K562 (cell line): ENCODE measurements around the gene DMWD. TPM values are rescaled to one million over a fixed set of nuclear protein-coding genes. Genes with fewer than 3 reads are reported as not detected.
A peak's percentile ranks its signal among the peaks of the same experiment; 100 is the strongest.

Experiments
- ATAC-seq: fragments of 200-7000 bp; cut with Tn5 transposase; 3 replicates; pipeline ENCODE4 v1.9.1; 2020; ENCODE audit warnings: moderate library complexity
- BruUV-seq: library from RNA; stranded (reverse); fragments of 400-500 nt; replicated peaks from 2 replicates; lab custom pipeline; 2021; lab: Mats Ljungman, UMichigan
- CTCF ChIA-PET: fragments of 300-600 bp; formaldehyde crosslinking; extraction: SDS; loops from one replicate; lab custom pipeline; 2021; ENCODE audit warnings: low intra/inter-chr PET ratio; lab: Yijun Ruan, JAX
- POLR2A ChIA-PET: fragments of 300-600, 350-650 bp; sonication (Branson Sonifier 250); formaldehyde crosslinking; extraction: SDS; loops from one replicate; lab custom pipeline; 2021; ENCODE audit warnings: antibody characterized with exemption, inconsistent platforms; lab: Yijun Ruan, JAX
- DNase-seq, 4 experiments: peaks; one replicate each; pipeline versions ENCODE4 v3.0.0 to v3.0.0-alpha.2; 2011 to 2018; ENCODE audit warnings: low spot score in 3 of 4, mixed read lengths in 3 of 4; ENCODE audit errors: extremely low read depth in 1 of 4
- FAIRE-seq: peaks from 2 replicates; lab custom pipeline; 2011; peaks lifted over from hg19 to GRCh38; lab: Jason Lieb, UNC
- H2AFZ ChIP-seq: 2 replicates; pipeline ENCODE4 v1.6.0; 2011; ENCODE audit warnings: low read depth, low read length, control low read depth, inconsistent platforms
- H3K27ac ChIP-seq: fragments of 200-600 bp; 3 replicates; pipeline ENCODE4 v1.8.0; 2011; ENCODE audit warnings: low read depth, mild to moderate bottlenecking, control low read depth, inconsistent platforms, low read length, moderate library complexity, mixed read lengths; ENCODE audit errors: extremely low read depth
- H3K27me3 ChIP-seq, 2 experiments: fragments of 300-600 bp in 1 of 2; 2 replicates in 1 of 2; 3 replicates in 1 of 2; pipeline versions ENCODE4 v1.6.0 to v1.8.0; 2011; ENCODE audit warnings: inconsistent platforms in 2 of 2, low read length in 2 of 2, mild to moderate bottlenecking in 1 of 2, mixed read lengths in 1 of 2, moderate library complexity in 1 of 2; ENCODE audit not compliant: control insufficient read depth in 2 of 2, insufficient read depth in 2 of 2
- H3K36me3 ChIP-seq: fragments of 300-600 bp; 3 replicates; pipeline ENCODE4 v1.8.0; 2011; ENCODE audit warnings: mild to moderate bottlenecking, low read length, inconsistent platforms; ENCODE audit not compliant: control insufficient read depth, insufficient read depth
- H3K4me1 ChIP-seq, 2 experiments: fragments of 200-600 bp in 1 of 2; replicated peaks in 1 of 2; 2 replicates in 1 of 2; 3 replicates in 1 of 2; pipeline versions ENCODE4 v1.5.1 to v1.8.0; 2011; ENCODE audit warnings: inconsistent platforms in 2 of 2, low read length in 2 of 2, mild to moderate bottlenecking in 1 of 2, mixed read lengths in 1 of 2, moderate library complexity in 1 of 2; ENCODE audit not compliant: control insufficient read depth in 2 of 2, insufficient read depth in 2 of 2
- H3K4me2 ChIP-seq: 2 replicates; pipeline ENCODE4 v1.6.1; 2011; ENCODE audit warnings: low read length, control low read depth, inconsistent platforms, mixed read lengths; ENCODE audit not compliant: insufficient read depth
- H3K4me3 ChIP-seq: fragments of 200-600 bp; sonication (generic), shearing (Covaris generic); 2 replicates; pipeline ENCODE4 v1.5.1; 2016; ENCODE audit warnings: control low read depth, inconsistent platforms
- H3K79me2 ChIP-seq: fragments of 200-600 bp; 3 replicates; pipeline ENCODE4 v1.8.0; 2011; ENCODE audit warnings: low read length, inconsistent platforms; ENCODE audit not compliant: control insufficient read depth, insufficient read depth
- H3K9ac ChIP-seq, 2 experiments: 2 replicates each; pipeline versions ENCODE4 v1.6.0 to v1.6.1; 2011; ENCODE audit warnings: low read depth in 2 of 2, low read length in 2 of 2, control low read depth in 1 of 2, inconsistent platforms in 1 of 2, mild to moderate bottlenecking in 1 of 2, mixed read lengths in 1 of 2; ENCODE audit not compliant: insufficient read depth in 1 of 2
- H3K9me1 ChIP-seq: one replicate; pipeline ENCODE4 v1.6.0; 2011; ENCODE audit warnings: inconsistent platforms, mild to moderate bottlenecking, low read length, moderate library complexity; ENCODE audit not compliant: control insufficient read depth, insufficient read depth
- H3K9me3 ChIP-seq: replicated peaks from 2 replicates; pipeline ENCODE4 v1.5.1; 2011; ENCODE audit warnings: low read depth, low read length, inconsistent platforms; ENCODE audit not compliant: control insufficient read depth, insufficient read depth
- H4K20me1 ChIP-seq: replicated peaks from 2 replicates; pipeline ENCODE4 v1.6.1; 2011; ENCODE audit warnings: low read length, inconsistent platforms, mixed read lengths; ENCODE audit not compliant: control insufficient read depth, insufficient read depth
- AFF1 ChIP-seq, 2 experiments: fragments of 450-650 bp; IDR thresholded peaks; 2 replicates each; pipeline ENCODE4 v1.6.1; 2018; ENCODE audit warnings: mild to moderate bottlenecking in 2 of 2, low read depth in 1 of 2; ENCODE audit not compliant: partially characterized antibody in 2 of 2
- CREB1 ChIP-seq, 2 experiments: sonication (generic) in 1 of 2; formaldehyde crosslinking in 1 of 2; IDR thresholded peaks; 2 replicates each; pipeline versions ENCODE4 v1.6.1 to v1.8.0; 2012 to 2022; ENCODE audit warnings: inconsistent platforms in 1 of 2, mild to moderate bottlenecking in 1 of 2, missing genetic modification reagents in 1 of 2, moderate library complexity in 1 of 2
- NEUROD1 ChIP-seq: fragments of 150-350 bp; IDR thresholded peaks from 2 replicates; pipeline ENCODE4 v1.6.1; 2014; ENCODE audit warnings: borderline replicate concordance, low read length, low read depth; ENCODE audit not compliant: partially characterized antibody
- POLR2G ChIP-seq: fragments of 200-400 bp; formaldehyde crosslinking; IDR thresholded peaks from 2 replicates; pipeline ENCODE4 v1.6.1; 2017; ENCODE audit warnings: low read depth, mild to moderate bottlenecking, antibody characterized with exemption, low read length, moderate library complexity
- TSHZ1 ChIP-seq: fragments of 250-450 bp; sonication (Bioruptor Pico); IDR thresholded peaks from 2 replicates; pipeline ENCODE4 v1.4.0; 2020; ENCODE audit warnings: mild to moderate bottlenecking, moderate library complexity
- U2AF2 ChIP-seq: fragments of 200-400 bp; formaldehyde crosslinking; optimal IDR thresholded peaks from 2 replicates; pipeline ENCODE3; 2017; ENCODE audit warnings: low read depth, mild to moderate bottlenecking, low read length
- ZFP36 ChIP-seq: fragments of 150-350 bp; IDR thresholded peaks from 2 replicates; pipeline ENCODE4 v1.6.1; 2018; ENCODE audit warnings: low read length, low read depth; ENCODE audit not compliant: partially characterized antibody
- ZNF766 ChIP-seq: fragments of 200-800 bp; sonication (Bioruptor generic); conservative IDR thresholded peaks from 2 replicates; pipeline ENCODE4 v1.6.1; 2016; ENCODE audit warnings: missing genetic modification characterization, missing compliant biosample characterization
- WGBS: fragments of 100-300 bp; shearing (Covaris generic); methylation state at CpG from one replicate; pipeline ENCODE4 v1.1.6; 2016; ENCODE audit warnings: low coverage, mixed read lengths; ENCODE audit not compliant: insufficient coverage; ENCODE audit errors: missing lambda C conversion rate; 5-methylcytosine and 5-hydroxymethylcytosine counted together
- in situ Hi-C: fragments of 300-500 bp; cut with MboI; formaldehyde crosslinking; loops from 4 replicates; pipeline ENCODE4 v1.15.0; 2018; ENCODE audit warnings: inconsistent platforms, mixed read lengths
- intact Hi-C: fragments of 100-400 bp; cut with micrococcal nuclease; formaldehyde crosslinking; loops from 2 replicates; pipeline ENCODE4 v1.14.2; 2022
- polyA plus RNA-seq, 8 experiments: library from polyadenylated mRNA; depleted of rRNA in 4 of 8; stranded (reverse) in 5 of 8; unstranded in 3 of 8; fragments of >200 nt; fragmentation: Nextera tagmentation in 2 of 8; fragmentation: Illumina TruSeq in 1 of 8; extraction: Ambion mirVana in 2 of 8; extraction: Trizol in 1 of 8; gene quantifications; 2 replicates each; pipeline versions ENCODE4 v1.2.1 to v1.2.3, GENCODE V29; 2011 to 2014; ENCODE audit warnings: inconsistent platforms in 1 of 8, missing spikeins in 1 of 8
- total RNA-seq, 7 experiments: library from RNA; depleted of rRNA in 6 of 7; stranded (reverse); fragments of >200 nt in 6 of 7; fragmentation: Illumina TruSeq in 2 of 7; extraction: Trizol in 2 of 7; gene quantifications; 2 replicates each; pipeline versions ENCODE4 v1.2.1 to v1.2.3, GENCODE V29; 2011 to 2021; ENCODE audit warnings: low replicate concordance in 1 of 7
- TF ChIP-seq, protein P1 (sequence below): fragments of 450-650 bp; conservative IDR thresholded peaks from 2 replicates; pipeline ENCODE4 v1.6.1; 2016; ENCODE audit warnings: missing genetic modification characterization, low read depth, mild to moderate bottlenecking, control low read depth, missing compliant biosample characterization

The DMWD gene
- total and polyA plus RNA-seq, 9 of the 15 experiments (the other 6 are each of a cell fraction or from before 2014, with no cell fraction given): 4.7 to 54.6 (median 19.0) TPM

DNA sequence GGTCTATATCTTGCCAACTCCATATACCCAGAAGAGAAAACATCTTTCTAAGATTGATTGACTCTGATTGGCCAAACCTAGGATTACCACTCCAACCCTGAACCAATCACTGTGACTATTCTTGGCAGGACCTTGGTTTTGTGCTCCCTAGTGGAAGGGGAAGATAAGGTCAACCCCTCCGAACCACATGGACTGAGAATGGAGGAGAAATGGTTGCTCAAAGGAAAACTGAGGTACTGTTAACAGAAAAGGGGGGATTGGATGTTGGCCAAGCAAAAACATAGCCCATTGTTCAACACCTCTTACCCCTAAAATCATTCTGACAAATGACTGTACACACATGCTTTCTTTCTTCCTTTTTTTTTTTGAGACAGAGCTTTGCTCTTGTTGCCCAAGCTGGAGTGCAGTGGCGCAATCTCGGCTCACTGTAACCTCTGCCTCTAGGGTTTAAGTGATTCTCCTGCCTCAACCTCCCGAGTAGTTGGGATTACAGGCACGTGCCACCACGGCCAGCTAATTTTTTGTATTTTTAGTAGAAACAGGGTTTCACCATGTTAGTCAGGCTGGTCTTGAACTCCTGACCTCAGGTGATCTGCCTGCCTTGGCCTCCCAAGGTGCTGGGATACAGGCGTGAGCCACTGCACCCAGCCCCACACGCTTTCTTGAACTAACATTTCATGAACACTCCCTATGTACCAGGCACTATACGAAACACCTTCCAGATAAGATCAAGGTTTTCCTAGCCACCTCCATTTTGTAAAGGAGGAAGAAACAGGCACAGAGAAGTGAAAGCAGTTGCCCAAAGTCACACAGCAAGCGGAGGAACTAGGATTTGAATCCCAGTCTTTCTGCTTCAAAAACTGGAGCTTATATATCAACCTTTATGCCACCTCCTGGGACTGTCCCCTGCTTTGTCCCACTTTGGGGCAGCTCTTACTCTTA lies 52.9 kb downstream of the DMWD start:
- Histone ChIP-seq H3K9me3 (no peaks in the 10 kb centered on the region), H3K36me3 (no peaks in the 10 kb centered on the region), H4K20me1 (no peaks in the 10 kb centered on the region), H2AFZ (peak overlapping the region; percentile 84), H3K27me3 (no peaks in the 10 kb centered on the region), H3K27ac (peak overlapping the region; percentile 72), H3K9ac (peak overlapping the region; percentile 71 to 76; a peak in 3 of 4 replicates), H3K79me2 (no peaks in the 10 kb centered on the region), H3K4me2 (peak overlapping the region; percentile 79), H3K9me1 (no peaks in the 10 kb centered on the region), H3K4me1 (peaks cover 14 to 20% of the 10 kb centered on the region in 2 experiments; a peak in 4 of 5 replicates), H3K4me3 (peak overlapping the region; percentile 15; the same call in 1 of the 2 replicates)
- in situ Hi-C loops: no loop called here
- BruUV-seq: TSS peak; percentile 96
- ATAC-seq: peak; percentile 96
- DNase-seq: peak; percentile 71 to 94 (median 82)
- peak; percentile 95 for FAIRE-seq
- WGBS: 29% methylated on average over 8 of the region's 10 CpGs
- ChIA-PET POLR2A (interaction anchor here (1.2 to 2.1 kb wide), 2 partner anchors 9 to 23 kb away, joined by 6 to 7 read pairs; partner anchors contain the start of gene FBXO46), CTCF (no interaction called here)
- intact Hi-C loops: no loop called here
- TF ChIP-seq NEUROD1: peak; percentile 73
- TF ChIP-seq AFF1 (IDR thresholded peaks at IDR 0.05; ENCODE audit: low read depth in 1 of 2, partially characterized antibody in 2 of 2): no peak
- TF ChIP-seq, protein P1, sequence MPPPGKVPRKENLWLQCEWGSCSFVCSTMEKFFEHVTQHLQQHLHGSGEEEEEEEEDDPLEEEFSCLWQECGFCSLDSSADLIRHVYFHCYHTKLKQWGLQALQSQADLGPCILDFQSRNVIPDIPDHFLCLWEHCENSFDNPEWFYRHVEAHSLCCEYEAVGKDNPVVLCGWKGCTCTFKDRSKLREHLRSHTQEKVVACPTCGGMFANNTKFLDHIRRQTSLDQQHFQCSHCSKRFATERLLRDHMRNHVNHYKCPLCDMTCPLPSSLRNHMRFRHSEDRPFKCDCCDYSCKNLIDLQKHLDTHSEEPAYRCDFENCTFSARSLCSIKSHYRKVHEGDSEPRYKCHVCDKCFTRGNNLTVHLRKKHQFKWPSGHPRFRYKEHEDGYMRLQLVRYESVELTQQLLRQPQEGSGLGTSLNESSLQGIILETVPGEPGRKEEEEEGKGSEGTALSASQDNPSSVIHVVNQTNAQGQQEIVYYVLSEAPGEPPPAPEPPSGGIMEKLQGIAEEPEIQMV: no peak; the same call in 1 of the 2 replicates
- TF ChIP-seq POLR2G: peak; percentile 59
- no peak for TF ChIP-seq CREB1 (IDR thresholded peaks at IDR 0.05)
- TF ChIP-seq CREB1 (CRISPR knock-in tag; IDR thresholded peaks at IDR 0.05): 0 out of 2 replicates have a peak, but pooled peaks have one; percentile 21
- TF ChIP-seq TSHZ1: no peak
- TF ChIP-seq ZNF766 (CRISPR knock-in tag): peak; percentile 69
- TF ChIP-seq U2AF2: no peak
- peak; percentile 94 for TF ChIP-seq ZFP36
